HL-60 (cell line): Measurements from ENCODE around the gene ANKZF1.

Experiments
- SPI1 ChIP-seq: IDR thresholded peaks from 2 replicates; pipeline ENCODE4 v1.6.1; 2012; ENCODE audit warnings: low read depth, mild to moderate bottlenecking, borderline replicate concordance
- TF ChIP-seq, protein P1 (sequence below): IDR thresholded peaks from one replicate; pipeline ENCODE4 v1.5.1; 2011; ENCODE audit warnings: low read length, control low read depth, inconsistent platforms; ENCODE audit not compliant: insufficient read depth

DNA sequence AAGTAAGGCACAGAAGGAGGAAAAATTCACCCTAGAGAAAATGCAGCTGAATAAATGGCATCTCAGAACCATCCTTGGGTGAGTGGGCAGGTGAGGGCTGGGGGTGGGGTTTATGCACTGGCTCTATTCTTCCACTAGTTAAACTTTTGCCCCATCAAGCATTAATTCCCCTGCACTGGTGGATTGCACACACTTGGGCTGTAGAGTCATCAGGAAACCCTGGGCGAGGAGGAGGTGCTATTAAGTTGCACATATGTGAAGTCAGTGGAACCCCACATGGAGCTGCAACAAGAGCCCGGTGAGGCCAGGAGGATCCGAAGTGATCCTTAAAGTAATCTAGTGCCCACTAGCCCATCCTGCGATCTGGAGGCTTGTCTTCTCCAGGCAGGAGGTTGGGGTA, 42.8 kb downstream of the ANKZF1 start:
- TF ChIP-seq SPI1 = no peak
- TF ChIP-seq, protein P1, sequence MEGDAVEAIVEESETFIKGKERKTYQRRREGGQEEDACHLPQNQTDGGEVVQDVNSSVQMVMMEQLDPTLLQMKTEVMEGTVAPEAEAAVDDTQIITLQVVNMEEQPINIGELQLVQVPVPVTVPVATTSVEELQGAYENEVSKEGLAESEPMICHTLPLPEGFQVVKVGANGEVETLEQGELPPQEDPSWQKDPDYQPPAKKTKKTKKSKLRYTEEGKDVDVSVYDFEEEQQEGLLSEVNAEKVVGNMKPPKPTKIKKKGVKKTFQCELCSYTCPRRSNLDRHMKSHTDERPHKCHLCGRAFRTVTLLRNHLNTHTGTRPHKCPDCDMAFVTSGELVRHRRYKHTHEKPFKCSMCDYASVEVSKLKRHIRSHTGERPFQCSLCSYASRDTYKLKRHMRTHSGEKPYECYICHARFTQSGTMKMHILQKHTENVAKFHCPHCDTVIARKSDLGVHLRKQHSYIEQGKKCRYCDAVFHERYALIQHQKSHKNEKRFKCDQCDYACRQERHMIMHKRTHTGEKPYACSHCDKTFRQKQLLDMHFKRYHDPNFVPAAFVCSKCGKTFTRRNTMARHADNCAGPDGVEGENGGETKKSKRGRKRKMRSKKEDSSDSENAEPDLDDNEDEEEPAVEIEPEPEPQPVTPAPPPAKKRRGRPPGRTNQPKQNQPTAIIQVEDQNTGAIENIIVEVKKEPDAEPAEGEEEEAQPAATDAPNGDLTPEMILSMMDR = no peak
